Stomach (tissue), 4 donors: ENCODE results near the gene GPR68.

Experiments used
- EP300 ChIP-seq: sonication (generic); formaldehyde crosslinking; IDR thresholded peaks from one replicate; pipeline ENCODE4 v1.6.1; 2017; ENCODE audit warnings: antibody characterized with exemption
- POLR2A ChIP-seq, 4 donors: fragments of 450-650 bp; IDR thresholded peaks; one replicate each; pipeline ENCODE4 v1.6.1; 2016; ENCODE audit warnings: antibody characterized with exemption in 4 of 4, control low read depth in 2 of 4, mild to moderate bottlenecking in 1 of 4, moderate library complexity in 1 of 4

DNA sequence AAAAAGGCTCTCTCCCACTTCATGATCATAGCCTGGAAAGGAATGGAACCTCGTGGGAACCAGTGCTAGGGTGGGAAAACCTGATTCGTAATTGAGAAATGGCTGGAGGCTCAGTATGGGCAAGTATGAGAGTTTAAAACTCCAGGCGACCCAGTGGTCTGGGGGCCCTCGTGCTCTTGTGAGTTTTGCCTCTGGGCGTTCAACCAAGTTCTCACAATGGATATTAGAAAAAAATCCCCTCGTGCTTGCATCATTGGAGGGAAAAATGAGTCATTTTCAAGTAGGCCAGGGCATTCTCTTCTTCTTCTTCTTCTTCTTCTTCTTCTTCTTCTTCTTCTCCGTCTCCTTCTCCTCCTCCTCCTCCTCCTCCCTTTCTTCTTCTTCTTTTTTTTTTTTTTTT is 39.0 kb downstream of the GPR68 start:
- TF ChIP-seq EP300 (no peak), POLR2A (IDR thresholded peaks at IDR 0.05) (no peak)
